ENCODE data around the gene NEDD9.

DNA sequence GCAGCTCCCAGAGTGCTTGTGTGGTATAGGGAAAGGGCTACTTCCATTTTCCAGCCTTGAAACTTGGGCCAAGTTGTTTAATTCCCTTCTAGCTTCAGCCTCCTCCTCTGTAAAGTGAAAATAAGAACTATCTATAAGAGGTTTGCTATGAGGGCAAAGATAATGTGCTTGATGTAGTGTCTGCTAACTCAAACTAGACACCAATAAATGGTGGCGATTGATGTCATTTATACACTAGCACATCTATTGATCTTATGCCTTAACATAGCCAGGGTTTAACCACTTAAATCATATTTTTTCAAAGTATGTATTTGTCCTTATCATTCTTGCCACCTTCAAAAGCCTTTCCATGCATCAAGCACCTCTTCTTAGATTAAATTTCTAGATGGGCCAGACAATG, 55.2 kb downstream of the NEDD9 start:
- TF ChIP-seq, protein P1, sequence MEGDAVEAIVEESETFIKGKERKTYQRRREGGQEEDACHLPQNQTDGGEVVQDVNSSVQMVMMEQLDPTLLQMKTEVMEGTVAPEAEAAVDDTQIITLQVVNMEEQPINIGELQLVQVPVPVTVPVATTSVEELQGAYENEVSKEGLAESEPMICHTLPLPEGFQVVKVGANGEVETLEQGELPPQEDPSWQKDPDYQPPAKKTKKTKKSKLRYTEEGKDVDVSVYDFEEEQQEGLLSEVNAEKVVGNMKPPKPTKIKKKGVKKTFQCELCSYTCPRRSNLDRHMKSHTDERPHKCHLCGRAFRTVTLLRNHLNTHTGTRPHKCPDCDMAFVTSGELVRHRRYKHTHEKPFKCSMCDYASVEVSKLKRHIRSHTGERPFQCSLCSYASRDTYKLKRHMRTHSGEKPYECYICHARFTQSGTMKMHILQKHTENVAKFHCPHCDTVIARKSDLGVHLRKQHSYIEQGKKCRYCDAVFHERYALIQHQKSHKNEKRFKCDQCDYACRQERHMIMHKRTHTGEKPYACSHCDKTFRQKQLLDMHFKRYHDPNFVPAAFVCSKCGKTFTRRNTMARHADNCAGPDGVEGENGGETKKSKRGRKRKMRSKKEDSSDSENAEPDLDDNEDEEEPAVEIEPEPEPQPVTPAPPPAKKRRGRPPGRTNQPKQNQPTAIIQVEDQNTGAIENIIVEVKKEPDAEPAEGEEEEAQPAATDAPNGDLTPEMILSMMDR (IDR thresholded peaks at IDR 0.05), result no peak
- TF ChIP-seq POLR2A (IDR thresholded peaks at IDR 0.05), result no peak

Data from esophagus squamous epithelium (tissue), 4 donors.